Mesodermal cell (in vitro differentiated cells): ENCODE results near the gene TRMT44.

ENCODE experiments used
- H3K27ac ChIP-seq: 2 replicates; pipeline ENCODE4 v1.7.0; 2013; ENCODE audit warnings: mild to moderate bottlenecking, low read depth, low read length, moderate library complexity; ENCODE audit not compliant: severe bottlenecking
- H3K36me3 ChIP-seq: 2 replicates; pipeline ENCODE4 v1.7.1; 2013; ENCODE audit warnings: mild to moderate bottlenecking, low read length, moderate library complexity; ENCODE audit not compliant: control insufficient read depth, insufficient read depth
- H3K4me1 ChIP-seq: one replicate; pipeline ENCODE4 v1.7.1; 2013; ENCODE audit warnings: mild to moderate bottlenecking, low read length; ENCODE audit not compliant: insufficient read depth, control insufficient read depth, poor library complexity, severe bottlenecking
- H3K4me3 ChIP-seq: 2 replicates; pipeline ENCODE4 v1.7.0; 2013; ENCODE audit warnings: low read length, control low read depth, mild to moderate bottlenecking; ENCODE audit not compliant: insufficient read depth, poor library complexity, severe bottlenecking; ENCODE audit errors: extremely low read depth
- H3K9me3 ChIP-seq: 2 replicates; pipeline ENCODE4 v1.7.1; 2013; ENCODE audit warnings: mild to moderate bottlenecking, low read length, moderate library complexity; ENCODE audit not compliant: control insufficient read depth
- WGBS, 2 experiments: methylation state at CpG; one replicate each; pipeline ENCODE4 v1.1.5; 2013; ENCODE audit warnings: missing lambda C conversion rate in 2 of 2; ENCODE audit not compliant: insufficient coverage in 2 of 2; 5-methylcytosine and 5-hydroxymethylcytosine counted together

Gene TRMT44

GRCh38 chr4:8525383-8526120 lies 85.0 kb downstream of the TRMT44 start:
- no peak overlapping the region for H3K27ac ChIP-seq

More at GRCh38 chr4:8525383-8526120, 85.0 kb downstream of the TRMT44 start:
- Histone ChIP-seq H3K9me3 (peaks cover 2% of the 10 kb centered on the region), H3K36me3 (no peaks in the 10 kb centered on the region), H3K4me3 (no peak overlapping the region), H3K4me1 (no peaks in the 10 kb centered on the region)
- 89 to 91% methylated on average over 14 to 16 of the region's 16 CpGs for WGBS, 2 experiments
